A549 (cell line): ENCODE measurements around the gene SLC66A2. TPM values are rescaled to one million over a fixed set of nuclear protein-coding genes. Genes with fewer than 3 reads are reported as not detected.

ENCODE experiments used
- ATAC-seq, 2 experiments: fragments of 200-7000 bp in 1 of 2; fragments of >200 bp in 1 of 2; cut with Nextera tagmentation in 1 of 2; cut with Tn5 transposase in 1 of 2; 3 replicates each; pipeline versions ENCODE4 v1.8.0 to v1.9.1; 2018 to 2020; ENCODE audit warnings: mild to moderate bottlenecking in 1 of 2, moderate library complexity in 1 of 2
- CTCF ChIA-PET: fragments of 300-600 bp; sonication (Branson Sonifier 250); formaldehyde crosslinking; extraction: SDS; loops from one replicate; lab custom pipeline; 2021; ENCODE audit warnings: antibody characterized with exemption, inconsistent platforms; lab: Yijun Ruan, JAX
- POLR2A ChIA-PET: fragments of 350-600 bp; formaldehyde crosslinking; extraction: SDS; loops from one replicate; lab custom pipeline; 2021; ENCODE audit warnings: antibody characterized with exemption, inconsistent platforms; lab: Yijun Ruan, JAX
- DNase-seq, 2 experiments: peaks; one replicate each; pipeline versions ENCODE4 v3.0.0 to v3.0.0-alpha.2; 2011 to 2016; ENCODE audit warnings: low read depth in 1 of 2, low spot score in 1 of 2
- FAIRE-seq: peaks from 2 replicates; lab custom pipeline; 2011; peaks lifted over from hg19 to GRCh38; lab: Jason Lieb, UNC
- H3K27ac ChIP-seq, 2 experiments: fragments of >200 bp; sonication (Bioruptor Twin); formaldehyde crosslinking; 3 replicates each; pipeline ENCODE4 v1.5.1; 2016 to 2017
- H3K4me1 ChIP-seq: fragments of >200 bp; sonication (Bioruptor Twin); formaldehyde crosslinking; 3 replicates; pipeline ENCODE4 v1.6.1; 2016
- H3K4me2 ChIP-seq: fragments of >200 bp; sonication (Bioruptor Twin); formaldehyde crosslinking; 3 replicates; pipeline ENCODE4 v1.6.1; 2016
- H3K4me3 ChIP-seq: fragments of >200 bp; sonication (Bioruptor Twin); formaldehyde crosslinking; 3 replicates; pipeline ENCODE4 v1.5.1; 2016
- H3K9me3 ChIP-seq: fragments of >200 bp; sonication (Bioruptor Twin); formaldehyde crosslinking; 3 replicates; pipeline ENCODE4 v1.6.1; 2016
- CBX2 ChIP-seq: fragments of 200-600 bp; sonication (generic); IDR thresholded peaks from 2 replicates; pipeline ENCODE4 v1.6.1; 2016; ENCODE audit warnings: low read depth, mild to moderate bottlenecking, borderline replicate concordance
- CBX8 ChIP-seq: fragments of 200-600 bp; sonication (generic); IDR thresholded peaks from 2 replicates; pipeline ENCODE4 v1.6.1; 2016
- CHD2 ChIP-seq: fragments of 150-350 bp; IDR thresholded peaks from 2 replicates; pipeline ENCODE4 v1.6.1; 2014; ENCODE audit warnings: low read length; ENCODE audit not compliant: partially characterized antibody
- CHD4 ChIP-seq: fragments of 200-600 bp; sonication (generic); IDR thresholded peaks from 2 replicates; pipeline ENCODE4 v1.6.1; 2016; ENCODE audit warnings: antibody characterized with exemption, mild to moderate bottlenecking, borderline replicate concordance
- EP300 ChIP-seq, 2 experiments: fragments of >200 bp; sonication (Bioruptor Twin); formaldehyde crosslinking; IDR thresholded peaks; 2 replicates in 1 of 2; 3 replicates in 1 of 2; pipeline ENCODE4 v1.6.1; 2016 to 2017
- ESRRA ChIP-seq: fragments of 150-350 bp; IDR thresholded peaks from 2 replicates; pipeline ENCODE4 v1.6.1; 2014; ENCODE audit warnings: mild to moderate bottlenecking, low read length, borderline replicate concordance
- FOSB ChIP-seq: fragments of 250-450 bp; sonication (Bioruptor Pico); IDR thresholded peaks from 2 replicates; pipeline ENCODE4 v1.5.0; 2020; ENCODE audit warnings: mild to moderate bottlenecking, moderate library complexity
- FOSL2 ChIP-seq, 2 experiments: fragments of 450-650 bp in 1 of 2; fragments of >200 bp in 1 of 2; sonication (Bioruptor Twin) in 1 of 2; formaldehyde crosslinking; IDR thresholded peaks; 2 replicates each; pipeline versions ENCODE4 v1.5.0 to v1.6.1; 2016 to 2020; ENCODE audit warnings: mild to moderate bottlenecking in 1 of 2, moderate library complexity in 1 of 2
- FOXS1 ChIP-seq: fragments of 250-450 bp; sonication (Bioruptor Pico); IDR thresholded peaks from 2 replicates; pipeline ENCODE4 v1.5.0; 2020; ENCODE audit warnings: mild to moderate bottlenecking, moderate library complexity
- HMGXB4 ChIP-seq: fragments of 250-450 bp; sonication (Bioruptor Pico); IDR thresholded peaks from 2 replicates; pipeline ENCODE4 v1.5.0; 2021; ENCODE audit warnings: mild to moderate bottlenecking, moderate library complexity, borderline replicate concordance
- HOXA7 ChIP-seq: fragments of 250-450 bp; sonication (Bioruptor Pico); IDR thresholded peaks from 2 replicates; pipeline ENCODE4 v1.5.0; 2020; ENCODE audit warnings: mild to moderate bottlenecking, moderate library complexity
- JUN ChIP-seq, 2 experiments: fragments of >200 bp; sonication (Bioruptor Twin); formaldehyde crosslinking; IDR thresholded peaks; 2 replicates in 1 of 2; 3 replicates in 1 of 2; pipeline ENCODE4 v1.6.1; 2016 to 2017
- JUNB ChIP-seq: fragments of >200 bp; sonication (Bioruptor Twin); formaldehyde crosslinking; IDR thresholded peaks from 2 replicates; pipeline ENCODE4 v1.6.1; 2016
- MAX ChIP-seq: IDR thresholded peaks from 2 replicates; pipeline ENCODE4 v1.6.1; 2012
- NR3C1 ChIP-seq: fragments of >200 bp; sonication (Bioruptor Twin); formaldehyde crosslinking; IDR thresholded peaks from 3 replicates; pipeline ENCODE4 v1.6.1; 2017
- PHF8 ChIP-seq: fragments of 200-600 bp; sonication (generic); IDR thresholded peaks from 2 replicates; pipeline ENCODE4 v1.6.1; 2016; ENCODE audit warnings: low read depth, mild to moderate bottlenecking, antibody characterized with exemption, moderate library complexity, borderline replicate concordance
- RARB ChIP-seq: fragments of 250-450 bp; sonication (Bioruptor Pico); IDR thresholded peaks from 2 replicates; pipeline ENCODE4 v1.8.0; 2021; ENCODE audit warnings: mild to moderate bottlenecking, moderate library complexity
- RNF2 ChIP-seq: fragments of 200-600 bp; sonication (generic); IDR thresholded peaks from 2 replicates; pipeline ENCODE4 v1.6.1; 2016; ENCODE audit warnings: low read depth, mild to moderate bottlenecking, antibody characterized with exemption, moderate library complexity, borderline replicate concordance
- SMC3 ChIP-seq: fragments of >200 bp; sonication (Bioruptor Twin); formaldehyde crosslinking; IDR thresholded peaks from 3 replicates; pipeline ENCODE4 v1.6.1; 2018; ENCODE audit warnings: inconsistent platforms
- SREBF2 ChIP-seq: fragments of 450-650 bp; IDR thresholded peaks from 2 replicates; pipeline ENCODE4 v1.6.1; 2014; ENCODE audit warnings: mild to moderate bottlenecking, moderate library complexity
- USF2 ChIP-seq: fragments of 450-650 bp; IDR thresholded peaks from 2 replicates; pipeline ENCODE4 v1.6.1; 2014; ENCODE audit warnings: antibody characterized with exemption
- ZC3H11A ChIP-seq: fragments of 450-650 bp; IDR thresholded peaks from 2 replicates; pipeline ENCODE4 v1.6.1; 2014; ENCODE audit warnings: antibody characterized with exemption, mild to moderate bottlenecking
- ZNF302 ChIP-seq: fragments of 250-450 bp; sonication (Bioruptor Pico); IDR thresholded peaks from 2 replicates; pipeline ENCODE4 v1.9.0; 2021; ENCODE audit warnings: inconsistent platforms, mild to moderate bottlenecking, moderate library complexity
- WGBS: methylation state at CpG from one replicate; pipeline ENCODE4 v1.1.6; 2017; ENCODE audit errors: missing lambda C conversion rate; 5-methylcytosine and 5-hydroxymethylcytosine counted together
- polyA plus RNA-seq, 4 experiments: library from polyadenylated mRNA; depleted of rRNA in 3 of 4; stranded (reverse); fragments of >200 nt; fragmentation: RNase III in 1 of 4; extraction: RNeasy Plus Mini Kit Qiagen cat#74134 plus additional on column Dnase treatment in 1 of 4; gene quantifications; 2 replicates in 3 of 4; 3 replicates in 1 of 4; pipeline ENCODE4 v1.2.3, GENCODE V29; 2011 to 2017
- TF ChIP-seq, protein P1 (sequence below): fragments of 250-450 bp; sonication (Bioruptor Pico); IDR thresholded peaks from 2 replicates; pipeline ENCODE4 v1.5.0; 2020; ENCODE audit warnings: low read depth, mild to moderate bottlenecking, moderate library complexity
- TF ChIP-seq, protein P2 (sequence below): fragments of >200 bp; sonication (Bioruptor Twin); formaldehyde crosslinking; IDR thresholded peaks from 3 replicates; pipeline ENCODE4 v1.5.1; 2016
- TF ChIP-seq, protein P3 (sequence below): fragments of >200 bp; sonication (Bioruptor Twin); formaldehyde crosslinking; IDR thresholded peaks from 2 replicates; pipeline ENCODE4 v1.6.1; 2016

The SLC66A2 gene
- polyA plus RNA-seq, 2 of the 4 experiments (the other 2 are of a cell fraction): 4.8 to 11.5 TPM

- 76% methylated on average over 10 of the region's 15 CpGs for WGBS
- ChIA-PET CTCF (interaction anchor here (0.9 kb wide), 1 partner anchor 14 kb away, joined by 3 read pairs; no protein-coding TSS in a partner anchor), POLR2A (no interaction called here)
These were observed 97.5 kb downstream of the SLC66A2 start for GRCh38 chr18:79853993-79854364.

GRCh38 chr18:79853303-79853992, 98.0 kb downstream of the SLC66A2 start:
- TF ChIP-seq, protein P1, sequence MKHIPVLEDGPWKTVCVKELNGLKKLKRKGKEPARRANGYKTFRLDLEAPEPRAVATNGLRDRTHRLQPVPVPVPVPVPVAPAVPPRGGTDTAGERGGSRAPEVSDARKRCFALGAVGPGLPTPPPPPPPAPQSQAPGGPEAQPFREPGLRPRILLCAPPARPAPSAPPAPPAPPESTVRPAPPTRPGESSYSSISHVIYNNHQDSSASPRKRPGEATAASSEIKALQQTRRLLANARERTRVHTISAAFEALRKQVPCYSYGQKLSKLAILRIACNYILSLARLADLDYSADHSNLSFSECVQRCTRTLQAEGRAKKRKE (CRISPR knock-in tag): no peak
- no peak for TF ChIP-seq ZNF302
- TF ChIP-seq, protein P2, sequence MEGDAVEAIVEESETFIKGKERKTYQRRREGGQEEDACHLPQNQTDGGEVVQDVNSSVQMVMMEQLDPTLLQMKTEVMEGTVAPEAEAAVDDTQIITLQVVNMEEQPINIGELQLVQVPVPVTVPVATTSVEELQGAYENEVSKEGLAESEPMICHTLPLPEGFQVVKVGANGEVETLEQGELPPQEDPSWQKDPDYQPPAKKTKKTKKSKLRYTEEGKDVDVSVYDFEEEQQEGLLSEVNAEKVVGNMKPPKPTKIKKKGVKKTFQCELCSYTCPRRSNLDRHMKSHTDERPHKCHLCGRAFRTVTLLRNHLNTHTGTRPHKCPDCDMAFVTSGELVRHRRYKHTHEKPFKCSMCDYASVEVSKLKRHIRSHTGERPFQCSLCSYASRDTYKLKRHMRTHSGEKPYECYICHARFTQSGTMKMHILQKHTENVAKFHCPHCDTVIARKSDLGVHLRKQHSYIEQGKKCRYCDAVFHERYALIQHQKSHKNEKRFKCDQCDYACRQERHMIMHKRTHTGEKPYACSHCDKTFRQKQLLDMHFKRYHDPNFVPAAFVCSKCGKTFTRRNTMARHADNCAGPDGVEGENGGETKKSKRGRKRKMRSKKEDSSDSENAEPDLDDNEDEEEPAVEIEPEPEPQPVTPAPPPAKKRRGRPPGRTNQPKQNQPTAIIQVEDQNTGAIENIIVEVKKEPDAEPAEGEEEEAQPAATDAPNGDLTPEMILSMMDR: no peak
- TF ChIP-seq CHD4: no peak
- no peak for TF ChIP-seq ZC3H11A
- TF ChIP-seq SMC3: no peak
- no peak for TF ChIP-seq RNF2
- no peak for TF ChIP-seq RARB (CRISPR knock-in tag)
- TF ChIP-seq MAX: no peak
- H3K27ac ChIP-seq: no peak overlapping the region
- no peaks in the 10 kb centered on the region for H3K4me1 ChIP-seq
- no peaks in the 10 kb centered on the region for H3K9me3 ChIP-seq
- WGBS: 68% methylated on average over 25 of the region's 26 CpGs
- no peak overlapping the region for H3K4me3 ChIP-seq
- DNase-seq (no peak), FAIRE-seq (no peak), ATAC-seq (no peak; a peak in 1 of 6 replicates)
- POLR2A ChIA-PET: no interaction called here
- CTCF ChIA-PET: interaction anchor here (0.9 kb wide), 1 partner anchor 13 kb away, joined by 3 read pairs; no protein-coding TSS in a partner anchor
- no peak overlapping the region for H3K4me2 ChIP-seq

More at GRCh38 chr18:79853993-79854364, 97.5 kb downstream of the SLC66A2 start:
- ATAC-seq: no peak; a peak in 1 of 6 replicates
- no peak for FAIRE-seq
- Histone ChIP-seq H3K4me3 (no peak overlapping the region), H3K4me2 (no peak overlapping the region), H3K27ac (no peak overlapping the region), H3K9me3 (no peaks in the 10 kb centered on the region), H3K4me1 (no peaks in the 10 kb centered on the region)
- DNase-seq: no peak
- TF ChIP-seq JUNB: no peak
- TF ChIP-seq RNF2: no peak
- no peak for TF ChIP-seq SREBF2
- no peak for TF ChIP-seq FOSL2 (IDR thresholded peaks at IDR 0.05)
- no peak for TF ChIP-seq FOSL2 (CRISPR knock-in tag; IDR thresholded peaks at IDR 0.05)
- TF ChIP-seq NR3C1: no peak
- TF ChIP-seq ESRRA: no peak
- TF ChIP-seq CHD2: no peak
- TF ChIP-seq, protein P3, sequence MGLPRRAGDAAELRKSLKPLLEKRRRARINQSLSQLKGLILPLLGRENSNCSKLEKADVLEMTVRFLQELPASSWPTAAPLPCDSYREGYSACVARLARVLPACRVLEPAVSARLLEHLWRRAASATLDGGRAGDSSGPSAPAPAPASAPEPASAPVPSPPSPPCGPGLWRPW: no peak
- TF ChIP-seq EP300 (IDR thresholded peaks at IDR 0.05): no peak
- TF ChIP-seq HOXA7 (CRISPR knock-in tag): no peak
- TF ChIP-seq FOXS1: no peak
- TF ChIP-seq SMC3: no peak
- no peak for TF ChIP-seq PHF8
- TF ChIP-seq USF2: no peak
- no peak for TF ChIP-seq HMGXB4 (CRISPR knock-in tag)
- no peak for TF ChIP-seq CBX2
- no peak for TF ChIP-seq CBX8
- TF ChIP-seq JUN (IDR thresholded peaks at IDR 0.05): no peak
- TF ChIP-seq FOSB (CRISPR knock-in tag): no peak
